HG02973 (cell line): ENCODE measurements around the gene HTR1E.
"Not testable (repeated sequence)": the region's sequence is repeated elsewhere in the genome, so short reads cannot be mapped to it uniquely, and the experiment has no call there.

Experiments
- ATAC-seq: cut with Tn5 transposase; IDR thresholded peaks from one replicate; pipeline ENCODE4 v1.9.1; 2021; ENCODE audit warnings: moderate library complexity; ENCODE audit not compliant: unreplicated experiment

The HTR1E gene

GRCh38 chr6:86969573-86969972 is 32.2 kb downstream of the HTR1E start:
- ATAC-seq, result no peak

GRCh38 chr6:86973088-86973487 is 35.8 kb downstream of the HTR1E start:
- ATAC-seq, result no peak

DNA sequence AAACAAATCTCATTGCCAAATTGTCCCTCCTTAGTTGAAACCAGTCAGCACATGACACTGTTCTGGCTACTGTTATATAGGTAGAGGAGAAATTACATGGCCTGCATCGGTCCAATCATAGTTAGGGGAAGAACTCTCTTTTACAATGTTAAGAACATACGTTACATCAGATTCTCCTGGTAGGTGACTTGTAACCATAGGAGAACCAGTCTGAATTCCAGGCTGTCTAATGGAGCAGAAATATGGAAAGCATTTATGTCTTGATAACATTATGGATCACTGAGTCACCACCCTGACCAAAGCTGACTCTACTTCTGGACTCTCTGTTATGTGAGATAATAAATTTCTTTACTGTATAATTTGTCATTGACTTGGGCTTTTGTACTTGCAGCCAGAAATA is 40.9 kb downstream of the HTR1E start:
- no peak for ATAC-seq

DNA sequence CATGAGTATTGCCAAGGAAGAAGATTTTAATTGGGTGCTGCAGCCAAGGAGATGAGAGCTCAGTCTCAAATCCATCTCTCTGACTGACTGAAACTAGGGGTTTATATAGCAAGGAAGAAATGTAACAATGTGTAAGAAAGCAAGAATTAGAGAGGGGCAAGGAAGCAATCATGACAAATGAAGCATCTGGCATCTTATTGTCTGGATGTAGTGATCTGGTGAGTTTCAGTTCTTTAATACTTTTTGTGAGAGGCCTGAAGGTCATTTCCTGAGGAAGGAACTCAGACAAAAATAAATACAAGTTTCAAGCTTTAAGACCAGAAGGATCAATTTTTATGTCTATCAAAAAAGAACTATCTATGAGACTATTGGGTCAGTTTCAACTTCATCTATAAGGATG is 64.2 kb downstream of the HTR1E start:
- ATAC-seq, result no peak

DNA sequence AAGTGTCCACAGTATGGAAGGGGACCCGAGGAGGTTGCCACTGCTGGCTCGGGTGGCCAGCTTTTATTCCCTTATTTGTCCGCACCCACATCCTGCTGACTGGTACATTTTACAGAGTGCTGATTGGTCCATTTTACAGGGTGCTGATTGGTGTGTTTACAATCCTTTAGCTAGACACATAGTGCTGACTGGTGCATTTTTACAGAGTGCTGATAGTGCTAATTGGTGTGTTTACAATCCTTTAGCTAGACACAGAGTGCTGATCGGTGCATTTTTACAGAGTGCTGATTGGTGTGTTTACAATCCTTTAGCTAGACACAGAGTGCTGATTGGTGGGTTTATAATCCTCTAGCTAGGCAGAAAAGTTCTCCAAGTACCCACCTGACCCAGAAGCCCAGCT is 65.1 kb downstream of the HTR1E start:
- not testable (repeated sequence) for ATAC-seq

GRCh38 chr6:87006541-87006940 is 69.2 kb downstream of the HTR1E start:
- not testable (repeated sequence) for ATAC-seq

- ATAC-seq, result not testable (repeated sequence)
Measured at GRCh38 chr6:87009581-87009980, 72.3 kb downstream of the HTR1E start.

- no peak for ATAC-seq
Measured at GRCh38 chr6:87012035-87012434, 74.7 kb downstream of the HTR1E start.

- no peak for ATAC-seq
Measured at GRCh38 chr6:87012743-87013142, 75.4 kb downstream of the HTR1E start.

DNA sequence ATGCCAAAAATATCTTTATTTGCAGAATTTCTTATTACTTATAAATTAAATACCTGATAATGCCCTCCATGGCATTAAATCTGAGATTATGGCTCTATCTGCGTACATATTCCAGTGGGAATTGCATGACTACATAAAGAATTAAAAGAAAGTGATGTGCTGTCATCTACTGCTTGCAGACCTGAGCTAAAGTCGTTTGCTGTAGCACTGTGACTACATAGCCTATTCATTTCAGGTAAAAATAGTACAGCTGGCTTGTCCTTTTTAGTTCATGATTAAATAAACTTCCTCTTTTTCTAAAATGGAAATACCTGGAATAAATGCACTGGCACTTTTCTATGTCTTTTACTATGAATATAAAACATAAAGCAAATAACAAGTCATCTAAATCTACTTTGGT is 79.4 kb downstream of the HTR1E start:
- ATAC-seq, result no peak

DNA sequence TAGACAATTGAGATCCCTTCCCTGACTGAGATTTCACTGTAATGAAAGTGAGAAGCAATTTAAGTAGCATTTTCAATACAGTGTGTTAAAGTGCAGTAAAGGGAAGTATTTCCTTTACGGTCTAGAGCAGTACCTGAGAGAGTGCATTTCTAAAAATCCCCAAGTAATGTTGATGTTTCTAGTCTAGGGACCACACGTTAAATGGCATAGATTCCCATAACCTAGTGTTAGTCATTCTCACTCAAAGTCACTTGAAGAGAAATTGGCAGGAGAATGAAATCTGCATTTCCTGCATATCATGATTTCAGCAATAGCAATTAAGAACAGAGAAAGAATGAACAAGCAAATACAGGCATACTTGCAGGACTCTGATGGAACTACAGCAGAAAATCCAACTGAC is 89.7 kb downstream of the HTR1E start:
- no peak for ATAC-seq

DNA sequence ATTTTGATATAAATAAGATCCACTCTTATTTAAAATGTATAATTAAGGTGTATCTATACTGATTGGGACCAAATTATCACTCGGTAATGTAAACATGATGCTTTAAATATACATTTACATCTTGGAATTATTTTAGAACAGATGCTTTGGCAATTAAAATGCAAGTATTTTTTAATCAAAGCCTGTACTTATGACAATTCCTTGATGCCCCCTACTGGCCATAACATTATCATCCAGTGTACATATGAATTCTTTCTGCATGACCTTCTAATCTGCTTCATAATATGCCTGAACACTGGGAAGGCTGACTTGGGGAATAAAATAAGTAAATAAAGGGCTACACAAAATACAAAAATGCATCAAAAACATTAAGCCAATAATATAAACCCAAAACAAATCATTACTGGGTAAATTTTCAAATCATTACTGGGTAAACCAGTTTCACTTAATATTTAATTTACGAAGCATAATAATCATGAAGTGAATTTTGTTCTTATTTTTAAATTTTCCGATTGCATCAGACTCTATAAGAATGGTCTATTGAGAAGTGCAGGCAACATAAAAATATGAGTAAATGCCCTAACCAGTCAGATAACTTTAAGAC is 92.5 kb downstream of the HTR1E start:
- ATAC-seq, result no peak

- no peak for ATAC-seq
Measured at GRCh38 chr6:87040729-87041128, 103.4 kb downstream of the HTR1E start.

DNA sequence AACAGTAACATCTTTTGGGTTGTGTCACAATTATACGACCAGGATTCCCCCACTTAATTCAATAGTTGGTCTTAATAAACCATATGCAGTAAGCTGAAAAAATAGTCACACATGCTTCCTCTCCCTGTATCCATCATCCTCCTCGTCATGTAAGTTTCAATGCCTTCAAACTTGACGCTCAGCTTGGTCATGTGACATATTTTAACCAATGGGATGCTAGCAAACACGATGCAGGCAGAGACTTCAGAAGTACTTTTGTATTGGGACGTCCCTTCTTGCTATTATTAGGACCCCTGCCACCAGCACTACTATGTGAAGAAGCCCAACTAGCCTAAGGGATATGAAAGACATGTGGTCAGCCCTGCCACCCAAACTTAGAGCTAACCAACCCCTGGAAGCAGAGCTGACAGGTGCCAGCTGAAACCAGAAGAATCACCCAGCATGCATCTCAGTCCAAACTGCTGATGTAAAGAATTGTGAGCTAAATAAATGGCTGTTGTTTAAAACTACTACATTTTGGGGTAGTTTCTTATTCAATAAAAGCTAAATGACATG is 108.3 kb downstream of the HTR1E start:
- no peak for ATAC-seq

DNA sequence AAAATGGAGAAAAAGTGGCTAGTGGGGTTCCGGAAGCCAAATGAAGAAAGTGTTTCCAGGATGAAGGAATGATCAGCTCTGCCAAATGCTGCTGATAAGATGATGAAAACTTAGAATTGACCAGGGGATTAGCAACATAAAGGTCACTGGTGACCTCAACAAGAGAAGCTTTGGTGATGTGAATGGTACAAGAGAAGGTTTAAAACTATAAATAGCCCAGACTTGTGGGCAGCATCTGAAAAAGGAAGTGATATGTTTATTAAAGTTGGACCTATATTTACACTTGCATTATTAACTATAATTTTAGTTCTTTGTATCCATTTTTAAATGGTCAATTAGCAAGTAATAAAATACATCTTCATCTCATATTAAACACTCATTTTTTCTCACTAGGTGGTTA is 112.5 kb downstream of the HTR1E start:
- no peak for ATAC-seq

GRCh38 chr6:87053312-87053711 is 116.0 kb downstream of the HTR1E start:
- no peak for ATAC-seq

DNA sequence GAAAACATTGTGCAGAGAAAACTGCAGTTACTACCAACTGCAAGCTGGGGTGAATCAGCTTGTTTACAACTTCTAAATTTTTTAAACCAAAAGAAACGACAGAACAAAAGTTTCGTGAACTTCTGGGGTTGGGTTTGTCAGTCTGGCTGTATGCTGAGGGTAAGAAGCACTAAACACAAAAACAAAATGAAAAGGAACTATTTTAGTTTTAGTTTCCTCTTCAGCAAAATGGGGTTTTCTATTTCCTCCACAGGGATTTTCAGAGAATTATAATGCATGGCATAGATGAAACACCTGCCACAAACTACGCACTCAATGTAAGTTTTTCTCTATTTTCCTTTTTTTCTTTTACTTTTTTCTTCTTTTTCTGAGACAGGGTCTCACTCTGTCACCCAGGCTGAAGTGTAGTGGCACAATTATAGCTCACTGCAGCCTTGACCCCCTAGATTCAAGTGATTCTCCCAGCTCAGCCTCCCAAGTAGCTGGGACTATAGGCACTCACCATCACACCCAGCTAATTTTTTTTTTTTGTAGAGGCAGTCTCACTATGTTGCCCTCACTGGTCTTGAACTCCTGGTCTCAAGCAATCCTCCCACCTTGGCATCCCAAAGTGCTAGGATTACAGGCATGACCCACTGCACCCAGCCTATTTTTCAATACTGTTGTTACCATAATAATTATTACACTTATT is 117.0 kb downstream of the HTR1E start:
- ATAC-seq, result no peak

DNA sequence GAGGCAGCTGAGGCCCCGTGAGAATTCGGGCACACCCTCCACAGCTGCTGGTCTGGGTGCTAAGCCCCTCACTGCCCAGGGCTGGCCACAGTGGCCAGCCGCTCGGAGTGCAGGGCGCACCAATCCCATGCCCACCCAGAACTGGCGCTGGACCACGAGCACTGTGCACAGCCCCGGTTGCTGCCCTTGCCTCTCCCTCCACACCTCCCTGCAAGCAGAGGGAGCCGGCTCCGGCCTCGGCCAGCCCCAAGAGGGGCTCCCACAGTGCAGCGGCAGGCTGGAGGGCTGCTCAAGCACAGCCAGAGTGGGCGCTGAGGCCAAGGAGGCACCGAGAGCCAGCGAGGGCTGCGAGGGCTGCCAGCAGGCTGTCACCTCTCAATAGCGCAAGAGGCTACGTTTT is 122.6 kb downstream of the HTR1E start:
- no peak for ATAC-seq

GRCh38 chr6:87065117-87065516 is 127.8 kb downstream of the HTR1E start:
- ATAC-seq, result no peak
